K562 (cell line): ENCODE measurements around the gene SYT8.

Experiments used
- EZH2 ChIP-seq: IDR thresholded peaks from 2 replicates; pipeline ENCODE4 v1.6.1; 2012; ENCODE audit warnings: low read depth, mild to moderate bottlenecking, inconsistent platforms, low read length, borderline replicate concordance
- HNRNPH1 ChIP-seq: fragments of 200-400 bp; formaldehyde crosslinking; optimal IDR thresholded peaks from 2 replicates; pipeline ENCODE3; 2017; ENCODE audit warnings: low read depth, mild to moderate bottlenecking, low read length, moderate library complexity
- POLR2A ChIP-seq: fragments of 450-650 bp; conservative IDR thresholded peaks from 2 replicates; pipeline ENCODE4 v1.6.1; 2016
- POU5F1 ChIP-seq: fragments of 150-350 bp; IDR thresholded peaks from 2 replicates; pipeline ENCODE4 v1.6.1; 2014; ENCODE audit warnings: borderline replicate concordance, low read length, low read depth, mild to moderate bottlenecking; ENCODE audit not compliant: partially characterized antibody
- TAF15 ChIP-seq: fragments of 200-400 bp; formaldehyde crosslinking; IDR thresholded peaks from 2 replicates; pipeline ENCODE4 v1.6.1; 2017; ENCODE audit warnings: mild to moderate bottlenecking, low read depth, low read length, moderate library complexity
- ZNF77 ChIP-seq: fragments of 250-450 bp; sonication (Bioruptor Pico); IDR thresholded peaks from 2 replicates; pipeline ENCODE4 v1.5.0; 2020
- TF ChIP-seq, protein P1 (sequence below): sonication (generic); formaldehyde crosslinking; IDR thresholded peaks from 2 replicates; pipeline ENCODE4 v1.8.1; 2023; ENCODE audit warnings: mild to moderate bottlenecking, missing genetic modification reagents

DNA sequence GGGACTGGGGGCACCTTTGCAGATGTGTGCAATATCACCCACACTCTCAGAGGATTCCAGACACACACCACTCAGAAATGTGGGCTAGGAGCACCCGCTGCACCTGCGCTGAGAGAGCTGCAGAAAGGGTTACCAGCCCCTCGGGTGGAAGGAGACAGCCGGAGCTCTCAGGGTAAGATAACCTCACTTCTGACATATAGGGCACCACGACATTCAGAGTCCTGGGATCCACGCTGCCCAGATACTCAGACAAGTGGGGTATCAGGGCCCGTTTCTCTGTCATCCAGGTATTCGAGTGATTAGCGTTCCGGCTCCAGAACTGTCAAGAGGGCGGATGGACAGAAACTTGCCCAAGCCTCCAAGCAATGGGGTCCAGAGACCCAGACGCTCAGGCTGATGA lies 6.2 kb upstream of the SYT8 start:
- TF ChIP-seq EZH2 (no peak), POLR2A (no peak), TAF15 (no peak), POU5F1 (no peak), HNRNPH1 (no peak), ZNF77 (CRISPR knock-in tag) (no peak)
- TF ChIP-seq, protein P1, sequence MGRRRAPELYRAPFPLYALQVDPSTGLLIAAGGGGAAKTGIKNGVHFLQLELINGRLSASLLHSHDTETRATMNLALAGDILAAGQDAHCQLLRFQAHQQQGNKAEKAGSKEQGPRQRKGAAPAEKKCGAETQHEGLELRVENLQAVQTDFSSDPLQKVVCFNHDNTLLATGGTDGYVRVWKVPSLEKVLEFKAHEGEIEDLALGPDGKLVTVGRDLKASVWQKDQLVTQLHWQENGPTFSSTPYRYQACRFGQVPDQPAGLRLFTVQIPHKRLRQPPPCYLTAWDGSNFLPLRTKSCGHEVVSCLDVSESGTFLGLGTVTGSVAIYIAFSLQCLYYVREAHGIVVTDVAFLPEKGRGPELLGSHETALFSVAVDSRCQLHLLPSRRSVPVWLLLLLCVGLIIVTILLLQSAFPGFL: no peak
